ENCODE measurements around the gene PARD3B.
A peak's percentile ranks its signal among the peaks of the same experiment; 100 is the strongest.
"Not testable (repeated sequence)": the region's sequence is repeated elsewhere in the genome, so short reads cannot be mapped to it uniquely, and the experiment has no call there.

Gene PARD3B

GRCh38 chr2:204542982-204543608, 2.2 kb upstream of the PARD3B start:
- DNase-seq (ENCODE audit: low read depth in 2 of 2): no peak

DNA sequence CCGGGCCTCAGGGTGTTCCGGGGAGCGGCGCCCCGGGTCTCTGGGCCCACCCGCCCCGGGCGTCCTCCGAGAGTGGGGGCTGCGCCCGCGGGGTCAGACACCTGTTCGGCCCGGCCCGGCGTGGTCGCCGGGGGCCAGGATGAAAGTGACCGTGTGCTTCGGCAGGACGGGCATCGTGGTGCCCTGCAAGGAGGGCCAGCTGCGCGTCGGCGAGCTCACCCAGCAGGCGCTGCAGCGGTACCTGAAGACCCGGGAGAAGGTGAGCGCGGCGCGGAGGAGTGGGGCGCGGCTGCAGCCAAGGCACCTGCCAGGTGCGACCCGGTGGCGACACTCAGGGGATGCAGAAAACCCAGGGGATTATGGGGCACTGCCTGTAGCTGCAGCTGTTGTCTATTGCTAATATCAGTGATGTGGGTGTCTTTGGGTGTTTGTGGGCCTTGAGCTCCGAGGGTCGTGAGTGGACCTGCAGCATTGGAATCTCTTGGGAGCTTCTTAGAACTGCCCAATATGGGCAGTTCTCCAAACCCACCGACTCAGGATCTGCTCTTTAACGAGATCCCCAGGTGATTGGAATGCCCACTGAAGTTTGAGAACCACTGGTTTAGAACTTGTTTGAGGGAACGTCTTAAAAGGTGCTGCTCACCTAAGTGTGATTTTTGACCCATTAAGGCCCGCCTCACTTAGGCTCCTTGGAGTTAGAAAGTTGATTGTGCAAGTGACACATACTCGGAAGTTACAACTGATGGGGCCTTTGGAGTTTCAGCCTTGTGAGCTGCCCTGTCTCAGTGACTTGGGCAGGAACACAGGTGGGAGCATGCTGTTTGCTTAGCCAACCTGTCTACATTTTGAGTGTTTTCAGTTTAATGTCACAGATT, 823 bp downstream of the PARD3B start:
- no peak for DNase-seq (ENCODE audit: low read depth in 2 of 2)

DNA sequence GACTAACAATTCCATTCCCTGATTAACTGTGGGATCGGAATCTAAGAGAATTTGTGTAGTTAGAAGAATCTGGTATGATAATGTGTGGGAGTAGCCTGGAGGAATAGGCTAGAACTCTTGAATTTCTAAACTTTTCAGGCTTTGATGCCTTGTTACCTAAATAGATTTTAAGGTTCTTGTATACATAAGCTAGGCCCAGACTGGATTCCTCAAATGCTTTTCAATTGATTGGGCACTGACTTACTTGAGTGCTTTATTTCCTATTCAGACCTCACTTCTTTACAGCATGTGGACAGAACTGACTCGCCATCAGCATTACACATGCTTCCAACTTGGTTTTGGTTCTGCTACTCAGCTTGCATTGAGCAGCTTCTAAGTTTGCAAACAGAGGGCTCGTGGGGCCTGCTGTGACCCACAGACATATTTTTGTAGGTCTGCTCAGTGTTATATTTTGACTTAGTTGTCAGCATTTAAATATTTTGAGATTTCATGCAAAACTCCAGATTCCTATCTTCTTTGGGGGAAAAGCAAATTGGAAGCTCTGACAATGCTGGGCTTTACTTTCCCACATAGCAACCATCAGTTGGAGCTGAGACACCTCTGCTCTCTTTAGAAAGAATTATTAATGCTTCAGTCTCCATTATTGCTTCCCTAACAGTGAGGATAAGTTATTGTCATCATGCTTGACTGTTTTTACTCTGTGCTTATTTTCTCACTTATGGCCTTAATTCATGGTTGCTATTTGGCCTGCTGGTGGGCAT, 5.7 kb downstream of the PARD3B start:
- DNase-seq (ENCODE audit: low read depth in 2 of 2): no peak

GRCh38 chr2:204551512-204551863, 6.2 kb downstream of the PARD3B start:
- DNase-seq (ENCODE audit: low read depth in 2 of 2): no peak

- no peak for DNase-seq (ENCODE audit: low read depth in 2 of 2)
Measured at GRCh38 chr2:204557604-204558003, 12.3 kb downstream of the PARD3B start.

- DNase-seq (ENCODE audit: low read depth in 2 of 2): not testable (repeated sequence)
Measured at GRCh38 chr2:204559358-204559757, 14.1 kb downstream of the PARD3B start.

DNA sequence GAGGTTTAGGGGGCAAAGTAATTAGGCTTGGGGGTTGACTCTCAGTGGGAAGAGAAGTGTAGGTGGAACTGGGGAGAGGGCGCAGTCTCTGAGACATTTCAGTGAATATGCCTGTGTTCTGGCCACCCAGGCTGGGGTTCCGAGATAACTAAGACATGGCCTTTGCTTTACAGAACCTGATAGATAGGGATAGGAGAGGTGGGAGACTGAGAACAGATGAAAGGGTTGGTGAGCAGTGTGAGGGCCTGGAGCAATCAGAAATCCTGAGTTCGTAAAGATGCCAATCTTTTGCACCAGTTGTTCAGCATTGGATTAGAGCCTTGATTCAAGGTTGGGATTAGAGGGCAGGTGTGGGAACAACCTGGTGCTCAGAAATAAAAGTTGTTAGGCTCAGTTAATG, 15.6 kb downstream of the PARD3B start:
- DNase-seq (ENCODE audit: low read depth in 2 of 2): no peak

DNA sequence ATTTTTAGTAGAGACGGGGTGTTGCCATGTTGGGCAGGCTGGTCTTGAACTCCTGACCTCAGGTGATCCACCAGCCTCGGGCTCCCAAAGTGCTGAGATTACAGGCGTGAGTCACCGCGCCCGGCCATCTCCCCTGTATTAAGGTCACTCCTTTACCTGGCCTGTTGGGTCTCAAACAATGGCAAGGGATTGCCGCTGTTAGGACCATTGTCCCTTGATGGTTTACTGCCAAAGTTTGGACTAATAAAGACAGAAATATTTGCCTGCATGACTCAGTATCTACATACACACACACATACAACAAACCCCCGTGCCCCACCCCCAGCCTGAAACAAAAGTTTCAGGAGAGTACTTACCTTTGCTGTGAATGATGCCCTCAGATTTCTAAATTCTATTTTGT, 16.5 kb downstream of the PARD3B start:
- no peak for DNase-seq (ENCODE audit: low read depth in 2 of 2)

- DNase-seq (ENCODE audit: low read depth in 2 of 2): no peak
Measured at GRCh38 chr2:204566439-204566838, 21.2 kb downstream of the PARD3B start.

- DNase-seq (ENCODE audit: low read depth in 2 of 2): no peak
Measured at GRCh38 chr2:204570421-204570820, 25.1 kb downstream of the PARD3B start.

GRCh38 chr2:204571041-204571440, 25.8 kb downstream of the PARD3B start:
- DNase-seq (ENCODE audit: low read depth in 2 of 2): no peak

GRCh38 chr2:204571911-204572310, 26.6 kb downstream of the PARD3B start:
- no peak for DNase-seq (ENCODE audit: low read depth in 2 of 2)

- DNase-seq (ENCODE audit: low read depth in 2 of 2): no peak
Measured at GRCh38 chr2:204573221-204573620, 27.9 kb downstream of the PARD3B start.

GRCh38 chr2:204574486-204574885, 29.2 kb downstream of the PARD3B start:
- DNase-seq (ENCODE audit: low read depth in 2 of 2): no peak

GRCh38 chr2:204575463-204575862, 30.2 kb downstream of the PARD3B start:
- DNase-seq (ENCODE audit: low read depth in 2 of 2): no peak

- peak in 1 of 2 experiments; percentile 19 for DNase-seq (ENCODE audit: low read depth in 2 of 2)
Measured at GRCh38 chr2:204576362-204576979, 31.2 kb downstream of the PARD3B start.

DNA sequence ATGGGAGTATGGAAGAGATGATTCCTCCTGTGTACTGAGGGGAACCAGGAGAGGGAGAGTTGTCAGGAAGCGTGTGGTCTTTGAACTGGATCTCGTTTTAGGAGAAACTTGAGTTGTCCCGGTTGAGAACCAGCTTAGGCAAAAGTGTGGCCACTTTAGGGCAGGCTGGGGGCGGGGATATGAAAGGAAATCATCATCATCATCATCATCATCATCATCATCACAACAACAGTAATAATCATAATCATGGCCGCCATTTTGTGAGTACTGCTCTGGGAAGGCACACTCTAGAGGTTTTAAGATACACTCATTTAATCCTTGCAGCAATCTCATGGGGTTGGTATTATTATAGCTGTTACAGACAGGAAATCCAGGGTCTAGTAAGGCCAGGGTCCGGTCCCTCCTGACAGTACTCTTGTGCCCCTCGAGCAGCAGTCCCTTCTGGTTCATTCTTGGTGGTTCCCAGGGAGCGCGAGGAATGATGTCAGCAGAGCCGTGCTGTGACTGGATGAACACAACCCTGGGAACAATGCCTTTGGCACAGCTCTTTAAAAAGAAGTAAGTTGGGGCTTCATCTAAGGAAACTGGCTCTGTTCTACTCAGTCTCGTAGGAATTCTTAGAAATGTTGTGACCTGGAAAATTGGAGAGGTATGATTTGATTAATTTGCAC, 33.8 kb downstream of the PARD3B start:
- no peak for DNase-seq (ENCODE audit: low read depth in 2 of 2)

DNA sequence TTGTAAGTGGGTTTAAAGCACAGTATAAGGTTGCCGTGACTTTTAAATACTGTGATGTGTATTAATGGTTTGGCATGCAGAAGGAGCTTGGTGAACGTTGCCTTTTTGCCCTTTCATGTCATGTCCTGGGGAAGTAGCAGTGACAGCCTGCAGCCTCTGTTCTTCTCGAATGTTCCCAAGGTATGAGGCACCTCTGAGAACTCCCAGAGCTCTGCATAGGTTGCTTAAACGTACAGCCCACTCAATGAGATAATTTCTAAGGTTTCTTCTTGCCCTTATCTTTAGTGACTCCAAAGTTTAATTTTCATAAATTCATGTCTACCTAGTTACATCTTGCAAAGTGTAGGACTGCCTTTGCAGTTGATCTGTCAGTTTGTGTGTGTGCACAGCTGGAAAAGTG, 36.7 kb downstream of the PARD3B start:
- no peak for DNase-seq (ENCODE audit: low read depth in 2 of 2)

DNA sequence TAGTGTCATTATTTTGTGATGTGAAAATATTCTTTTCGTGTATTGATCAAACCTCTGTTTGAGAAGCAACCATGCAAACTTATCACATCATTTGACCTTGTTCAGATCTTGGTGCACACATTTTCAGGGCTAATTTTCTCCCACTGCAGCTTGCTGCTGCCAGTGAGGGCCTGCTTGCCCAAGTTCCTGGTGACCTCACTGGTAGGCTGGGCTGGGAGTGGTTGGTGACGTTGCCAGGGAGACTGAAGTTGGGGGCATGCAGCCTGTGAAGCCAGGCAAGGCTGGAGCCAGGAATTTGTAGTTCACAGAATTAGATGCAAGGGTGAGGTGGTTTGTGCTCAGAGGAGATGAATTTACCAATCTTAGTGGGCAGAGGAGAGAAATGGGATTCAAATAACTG, 38.5 kb downstream of the PARD3B start:
- DNase-seq (ENCODE audit: low read depth in 2 of 2): no peak

- DNase-seq (ENCODE audit: low read depth in 2 of 2): no peak
Measured at GRCh38 chr2:204585930-204586329, 40.7 kb downstream of the PARD3B start.

DNA sequence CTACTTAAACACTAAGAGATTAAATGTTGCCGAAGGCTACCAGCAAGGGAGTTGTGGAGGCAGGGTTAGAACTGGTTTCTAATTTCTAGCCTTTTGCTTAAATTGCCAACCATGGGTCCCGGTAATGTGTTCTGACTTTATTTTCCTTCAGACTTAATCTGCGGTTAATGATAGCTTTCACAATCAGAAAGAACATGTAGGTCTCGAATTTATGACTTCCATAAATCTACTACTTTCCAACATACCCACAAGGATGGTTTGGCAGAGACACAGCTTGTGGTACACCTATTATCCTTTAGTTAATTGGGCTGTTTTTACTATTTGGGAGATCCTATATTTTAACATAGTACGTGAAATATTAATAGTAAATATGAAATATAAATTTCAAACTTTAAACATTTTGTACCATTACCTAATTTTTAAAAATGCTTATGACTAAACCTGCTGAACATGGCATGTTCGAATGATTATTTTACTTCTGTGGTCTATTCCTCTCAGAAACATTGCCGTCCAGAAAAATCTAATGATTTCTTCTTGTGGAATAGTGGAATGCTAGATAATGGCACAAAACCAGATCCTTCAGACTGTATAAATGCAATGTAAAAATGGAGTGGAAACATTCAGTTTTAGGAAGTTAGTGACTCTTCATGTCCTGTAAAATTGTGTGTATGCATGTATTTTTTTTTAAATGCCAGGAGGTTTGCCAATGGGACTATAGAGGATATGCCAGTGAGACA, 41.3 kb downstream of the PARD3B start:
- no peak for DNase-seq (ENCODE audit: low read depth in 2 of 2)

All from stimulated activated CD4-positive, alpha-beta T cell treated with anti-CD3 and anti-CD28 coated beads, Interleukin-12 subunit alpha, Interleukin-12 subunit beta, amount 100 ng/mL, for 24 hours (primary cell).